ENCODE measurements around the gene INPP5K. TPM values are rescaled to one million over a fixed set of nuclear protein-coding genes. Genes with fewer than 3 reads are reported as not detected.
A peak's percentile ranks its signal among the peaks of the same experiment; 100 is the strongest.

The INPP5K gene
- total and polyA plus RNA-seq, 7 donors: 25.7 to 66.5 (median 41.0) TPM

DNA sequence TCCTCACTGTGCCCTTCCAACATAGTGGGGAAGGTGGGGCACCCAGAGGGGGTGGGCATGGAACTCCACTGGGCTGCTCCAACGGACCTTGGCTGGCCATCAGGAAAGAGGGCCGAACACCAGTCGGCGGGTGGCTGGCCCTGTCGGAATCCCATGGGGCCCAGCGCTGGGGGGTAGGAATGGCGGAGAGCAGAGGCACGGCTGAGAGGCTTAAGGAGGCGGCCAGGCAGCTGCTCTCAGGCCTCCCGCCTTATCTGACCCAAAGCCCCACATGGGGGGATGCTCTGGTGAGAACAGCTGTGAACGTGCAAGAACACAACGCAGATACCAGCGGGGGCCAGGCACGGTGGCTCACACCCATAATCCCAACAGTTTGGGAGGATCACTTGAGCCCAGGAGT is 19.5 kb downstream of the INPP5K start:
- peaks cover 0 to 56% (median 4%) of the 10 kb centered on the region in 4 donors for H3K36me3 ChIP-seq
- WGBS, 2 donors: 92 to 95% methylated on average over 14 of the region's 14 CpGs
- DNase-seq: no peak
- intact Hi-C loops (cut with DNase I): no loop called here
- no peaks in the 10 kb centered on the region for H3K27me3 ChIP-seq
- peak overlapping the region; percentile 90 to 100 (median 98) for H3K27ac ChIP-seq
- H3K4me3 ChIP-seq: no peak overlapping the region
- TF ChIP-seq POLR2AphosphoS5 (IDR thresholded peaks at IDR 0.05): no peak
- no peak for TF ChIP-seq POLR2A (IDR thresholded peaks at IDR 0.05)
- TF ChIP-seq CTCF (IDR thresholded peaks at IDR 0.05): no peak
- H3K9me3 ChIP-seq: no peaks in the 10 kb centered on the region
- H3K4me1 ChIP-seq: peaks cover 0 to 53% (median 49%) of the 10 kb centered on the region in 4 donors

GRCh38 chr17:1495265-1495989 is 21.0 kb downstream of the INPP5K start:
- intact Hi-C loops (cut with DNase I): no loop called here
- peak; percentile 90 for DNase-seq
- no peaks in the 10 kb centered on the region for H3K27me3 ChIP-seq
- H3K36me3 ChIP-seq: peaks cover 0 to 47% (median 4%) of the 10 kb centered on the region in 4 donors
- peak overlapping the region in 1 of 4 donors; percentile 6 for H3K4me3 ChIP-seq
- peak overlapping the region; percentile 90 to 100 (median 98) for H3K27ac ChIP-seq
- H3K9me3 ChIP-seq: no peaks in the 10 kb centered on the region
- TF ChIP-seq CTCF (IDR thresholded peaks at IDR 0.05): no peak
- peak in 1 of 4 donors; percentile 67 for TF ChIP-seq EP300 (IDR thresholded peaks at IDR 0.05)
- TF ChIP-seq POLR2AphosphoS5 (IDR thresholded peaks at IDR 0.05): peak in 3 of 4 donors; percentile 46 to 80 (median 72)
- TF ChIP-seq POLR2A (IDR thresholded peaks at IDR 0.05): no peak
- peaks cover 0 to 62% (median 56%) of the 10 kb centered on the region in 4 donors for H3K4me1 ChIP-seq
- WGBS, 2 donors: 87 to 93% methylated on average over 14 of the region's 14 CpGs

DNA sequence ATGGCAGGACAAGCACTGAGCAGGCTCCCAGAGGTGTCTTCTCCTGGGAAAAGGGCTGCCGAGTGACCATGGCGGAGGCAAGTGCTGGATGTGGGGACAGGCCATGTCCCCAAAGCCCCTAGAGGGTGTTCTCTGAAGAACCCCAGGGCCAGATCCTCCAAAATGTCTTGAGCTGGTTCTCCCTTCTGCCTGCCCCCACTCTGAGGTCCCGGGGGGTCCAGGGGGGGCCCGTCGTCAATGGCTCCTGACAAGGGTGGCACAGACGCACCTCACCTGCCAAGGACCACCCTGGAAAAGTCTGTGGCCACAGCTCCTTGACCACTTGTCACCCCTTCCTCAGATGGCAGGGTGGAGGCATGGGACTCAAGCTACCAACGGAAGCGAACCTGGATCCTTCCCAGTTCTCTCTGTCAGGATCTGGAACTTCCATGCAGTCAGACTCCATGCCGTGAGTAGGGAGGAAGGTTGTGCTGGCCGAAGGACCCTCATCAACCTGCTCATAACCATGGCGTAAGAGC is 21.6 kb downstream of the INPP5K start:
- intact Hi-C loops (cut with DNase I): loop anchor here (5.0 kb wide), 1 partner anchor 127 kb away; no protein-coding TSS in a partner anchor
- Histone ChIP-seq H3K36me3 (peaks cover 0 to 44% (median 4%) of the 10 kb centered on the region in 4 donors), H3K9me3 (no peaks in the 10 kb centered on the region), H3K4me1 (peaks cover 0 to 68% (median 63%) of the 10 kb centered on the region in 4 donors), H3K27me3 (no peaks in the 10 kb centered on the region), H3K4me3 (no peak overlapping the region), H3K27ac (peak overlapping the region; percentile 90 to 100 (median 98))
- WGBS, 2 donors: 94 to 97% methylated on average over 11 of the region's 11 CpGs
- TF ChIP-seq EP300 (IDR thresholded peaks at IDR 0.05): no peak
- no peak for TF ChIP-seq POLR2AphosphoS5 (IDR thresholded peaks at IDR 0.05)
- TF ChIP-seq CTCF (IDR thresholded peaks at IDR 0.05): no peak
- no peak for TF ChIP-seq POLR2A (IDR thresholded peaks at IDR 0.05)
- DNase-seq: no peak

DNA sequence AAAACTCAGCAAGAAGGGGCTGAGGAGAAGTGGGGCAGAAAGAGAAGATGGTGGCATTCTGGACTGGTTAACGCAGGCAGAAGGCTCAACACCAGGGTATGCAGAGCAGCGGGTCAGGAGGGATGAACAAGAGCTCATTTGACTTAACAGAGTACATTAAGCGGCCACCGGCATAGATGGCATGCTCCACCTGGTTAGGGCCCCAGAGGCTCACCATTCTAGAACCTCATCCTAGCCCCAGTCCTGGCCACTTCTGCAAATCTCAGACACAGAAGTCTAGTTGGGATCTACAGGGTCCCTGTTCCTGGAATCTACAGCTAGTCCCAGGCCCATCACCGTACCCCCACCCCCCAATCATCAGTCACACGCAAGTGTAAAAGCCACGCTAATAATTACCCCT is 22.2 kb downstream of the INPP5K start:
- no peak for DNase-seq
- no peaks in the 10 kb centered on the region for H3K27me3 ChIP-seq
- no peak overlapping the region for H3K4me3 ChIP-seq
- H3K27ac ChIP-seq: peak overlapping the region; percentile 90 to 100 (median 98)
- no peaks in the 10 kb centered on the region for H3K9me3 ChIP-seq
- peaks cover 0 to 74% (median 69%) of the 10 kb centered on the region in 4 donors for H3K4me1 ChIP-seq
- H3K36me3 ChIP-seq: peaks cover 0 to 38% (median 4%) of the 10 kb centered on the region in 4 donors
- WGBS, 2 donors: 97% methylated on average over 7 of the region's 7 CpGs
- TF ChIP-seq EP300 (IDR thresholded peaks at IDR 0.05) (no peak), POLR2A (IDR thresholded peaks at IDR 0.05) (no peak), CTCF (IDR thresholded peaks at IDR 0.05) (no peak), POLR2AphosphoS5 (IDR thresholded peaks at IDR 0.05) (no peak)
- intact Hi-C loops (cut with DNase I): loop anchor here (5.0 kb wide), 1 partner anchor 127 kb away; no protein-coding TSS in a partner anchor
